Measurements from ENCODE around the gene ZNF496.

DNA sequence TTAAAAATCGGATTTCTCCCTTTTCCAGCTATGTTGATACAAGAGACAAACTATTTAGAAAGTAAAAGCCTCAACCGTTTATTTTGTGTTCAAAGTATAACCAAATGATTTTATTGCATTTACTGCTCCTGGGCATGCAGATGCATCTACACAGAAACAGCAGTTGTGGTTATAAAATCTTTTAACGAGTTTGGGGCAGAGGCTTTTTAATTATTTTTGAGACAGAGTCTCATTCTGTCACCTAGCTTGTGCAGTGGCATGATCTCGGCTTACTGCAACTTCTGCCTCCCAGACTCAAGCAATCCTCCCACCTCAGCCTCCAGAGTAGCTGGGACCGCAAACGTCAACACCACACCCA is 33.6 kb downstream of the ZNF496 start:
- TF ChIP-seq EZH2 (IDR thresholded peaks at IDR 0.05; ENCODE audit: borderline replicate concordance, low read depth, low read length) (no peak), KLF10 (CRISPR knock-in tag; IDR thresholded peaks at IDR 0.05) (no peak), ZFP1 (CRISPR knock-in tag; IDR thresholded peaks at IDR 0.05) (no peak)
